ENCODE measurements around the gene MBLAC1. TPM values are rescaled to one million over a fixed set of nuclear protein-coding genes. Genes with fewer than 3 reads are reported as not detected.

The MBLAC1 gene
- total and polyA plus RNA-seq, 9 of the 15 experiments (the other 6 are each of a cell fraction or from before 2014, with no cell fraction given), result 0.03 to 3.1 (median 0.52) TPM

GRCh38 chr7:100148559-100149328 is 22.0 kb downstream of the MBLAC1 start, which contains the start of gene LAMTOR4 (continued):
- TF ChIP-seq KDM4B (IDR thresholded peaks at IDR 0.05; ENCODE audit: borderline replicate concordance in 2 of 2, low read depth in 1 of 2) (peak in 1 of 2 experiments; percentile 71; a peak in 1 of 4 replicates), CREB5 (CRISPR knock-in tag; IDR thresholded peaks at IDR 0.05) (no peak), PML (IDR thresholded peaks at IDR 0.05; ENCODE audit: low read length) (peak; percentile 59; the same call in 1 of the 2 replicates), ZNF175 (CRISPR knock-in tag; IDR thresholded peaks at IDR 0.05; ENCODE audit: low read depth) (no peak), NCOA4 (IDR thresholded peaks at IDR 0.05; ENCODE audit: partially characterized antibody) (no peak), KLF6 (CRISPR knock-in tag; IDR thresholded peaks at IDR 0.05; ENCODE audit: borderline replicate concordance) (no peak), CHD2 (IDR thresholded peaks at IDR 0.05; ENCODE audit: low read depth, low read length) (peak; percentile 90)

- Histone ChIP-seq H3K9me3 (replicated peaks; ENCODE audit: control insufficient read depth, insufficient read depth, low read depth, low read length) (no peaks in the 10 kb centered on the region), H3K4me1 (replicated peaks in 1 of 2; ENCODE audit: control insufficient read depth in 2 of 2, insufficient read depth in 2 of 2, low read length in 2 of 2) (peaks cover 29 to 73% of the 10 kb centered on the region in 2 experiments), H2AFZ (ENCODE audit: low read depth, low read length) (no peak overlapping the region), H3K36me3 (ENCODE audit: control insufficient read depth, insufficient read depth, low read length) (peaks cover 64% of the 10 kb centered on the region), H3K27me3 (ENCODE audit: control insufficient read depth in 2 of 2, insufficient read depth in 2 of 2, low read length in 2 of 2) (no peaks in the 10 kb centered on the region), H3K79me2 (ENCODE audit: control insufficient read depth, insufficient read depth, low read length) (peaks cover 36% of the 10 kb centered on the region), H4K20me1 (replicated peaks; ENCODE audit: control insufficient read depth, insufficient read depth, low read length) (peaks cover 7% of the 10 kb centered on the region), H3K9me1 (ENCODE audit: control insufficient read depth, insufficient read depth, low read length) (no peaks in the 10 kb centered on the region), H3K9ac (ENCODE audit: insufficient read depth in 1 of 2, low read depth in 2 of 2, low read length in 2 of 2) (no peak overlapping the region), H3K4me2 (ENCODE audit: insufficient read depth, low read length) (no peak overlapping the region), H3K4me3 (no peak overlapping the region), H3K27ac (ENCODE audit: extremely low read depth, low read depth, low read length) (no peak overlapping the region)
- ChIA-PET CTCF (ENCODE audit: low intra/inter-chr PET ratio) (no interaction called here), POLR2A (interaction anchor here (0.8 kb wide), 1 partner anchor 25 kb away, joined by 6 read pairs; the partner anchor contains the start of gene GPC2)
- DNase-seq (ENCODE audit: extremely low read depth in 1 of 4, low spot score in 3 of 4) (peak in 1 of 4 experiments; percentile 51), ATAC-seq (no peak), FAIRE-seq (peak; percentile 15)
- intact Hi-C loops (cut with micrococcal nuclease), result no loop called here
- in situ Hi-C loops (cut with MboI), result no loop called here
- TSS peak; percentile 15 for BruUV-seq (replicated peaks)
- TF ChIP-seq ASH1L (IDR thresholded peaks at IDR 0.05; ENCODE audit: borderline replicate concordance, low read depth, partially characterized antibody) (peak; percentile 27), U2AF1 (optimal IDR thresholded peaks at IDR 0.05; ENCODE audit: low read depth, low read length) (no peak), NRF1 (conservative IDR thresholded peaks at IDR 0.05 in 1 of 2, IDR thresholded peaks at IDR 0.05 in 1 of 2) (0 out of 4 replicates have a peak, but pooled peaks of 1 of the 2 experiments have one; percentile 17), ELF2 (CRISPR knock-in tag; IDR thresholded peaks at IDR 0.05) (0 out of 2 replicates have a peak, but pooled peaks have one; percentile 5), MAZ (CRISPR knock-in tag; conservative IDR thresholded peaks at IDR 0.05 in 1 of 2, IDR thresholded peaks at IDR 0.05 in 1 of 2) (0 out of 4 replicates have a peak, but pooled peaks of 1 of the 2 experiments have one; percentile 7), HDAC1 (IDR thresholded peaks at IDR 0.05) (0 out of 4 replicates have a peak, but pooled peaks of 1 of the 2 experiments have one; percentile 18), KDM1A (IDR thresholded peaks at IDR 0.05) (peak; percentile 27 to 41; a peak in 2 of 4 replicates), NR2C1 (IDR thresholded peaks at IDR 0.05) (peak; percentile 65), NR2C1 (tag; IDR thresholded peaks at IDR 0.05) (no peak), CTBP1 (IDR thresholded peaks at IDR 0.05; ENCODE audit: borderline replicate concordance) (peak; percentile 88), ELF4 (CRISPR knock-in tag; IDR thresholded peaks at IDR 0.05) (peak; percentile 54; the same call in 1 of the 2 replicates)
Observed at GRCh38 chr7:100152404-100152803, 25.6 kb downstream of the MBLAC1 start.
